Panc1 (cell line): ENCODE measurements around the gene COCH. TPM values are rescaled to one million over a fixed set of nuclear protein-coding genes. Genes with fewer than 3 reads are reported as not detected.

Source experiments
- ATAC-seq: fragments of 200-7000 bp; cut with Tn5 transposase; 2 replicates; pipeline ENCODE4 v1.9.1; 2020; ENCODE audit warnings: mild to moderate bottlenecking, moderate library complexity
- BruUV-seq: library from RNA; stranded (reverse); fragments of 400-500 nt; replicated peaks from 2 replicates; lab custom pipeline; 2021; lab: Mats Ljungman, UMichigan
- CTCF ChIA-PET: fragments of 300-600 bp; sonication (Branson Sonifier 250); formaldehyde crosslinking; loops from one replicate; lab custom pipeline; 2022; ENCODE audit warnings: antibody characterized with exemption; lab: Charles Lee
- POLR2A ChIA-PET: fragments of 300-600 bp; sonication (Branson Sonifier 250); formaldehyde crosslinking; loops from one replicate; lab custom pipeline; 2022; ENCODE audit warnings: antibody characterized with exemption; lab: Charles Lee
- DNase-seq: peaks from one replicate; pipeline ENCODE4 v3.0.0-alpha.2; 2010; ENCODE audit warnings: low read depth, low spot score
- H3K27ac ChIP-seq: 2 replicates; pipeline ENCODE4 v1.5.1; 2011; ENCODE audit warnings: mild to moderate bottlenecking, low read length, inconsistent platforms
- H3K27me3 ChIP-seq: fragments of 200-500 bp; sonication (Bioruptor generic); 2 replicates; pipeline ENCODE4 v1.6.0; 2014; ENCODE audit warnings: low read length, inconsistent platforms; ENCODE audit not compliant: control insufficient read depth, insufficient read depth
- H3K36me3 ChIP-seq: fragments of 200-500 bp; sonication (Bioruptor generic); 2 replicates; pipeline ENCODE4 v1.5.1; 2014; ENCODE audit warnings: inconsistent platforms, mild to moderate bottlenecking, low read length, moderate library complexity; ENCODE audit not compliant: control insufficient read depth, insufficient read depth
- H3K4me1 ChIP-seq: 2 replicates; pipeline ENCODE4 v1.5.1; 2011; ENCODE audit warnings: inconsistent platforms, mild to moderate bottlenecking, low read length, moderate library complexity; ENCODE audit not compliant: control insufficient read depth, insufficient read depth
- H3K4me3 ChIP-seq, 2 experiments: 2 replicates each; pipeline ENCODE4 v1.5.1; 2011 to 2012; ENCODE audit warnings: low read depth in 2 of 2, low read length in 2 of 2, mild to moderate bottlenecking in 2 of 2, inconsistent platforms in 1 of 2, moderate library complexity in 1 of 2
- H3K9me3 ChIP-seq: fragments of 200-500 bp; sonication (Bioruptor generic); 2 replicates; pipeline ENCODE4 v1.5.1; 2014; ENCODE audit warnings: low read depth, mild to moderate bottlenecking, inconsistent platforms, low read length, moderate library complexity; ENCODE audit not compliant: control insufficient read depth, insufficient read depth
- CTCF ChIP-seq: fragments of 450-650 bp; IDR thresholded peaks from 2 replicates; pipeline ENCODE4 v1.5.1; 2017; ENCODE audit warnings: mild to moderate bottlenecking
- POLR2AphosphoS5 ChIP-seq: IDR thresholded peaks from 2 replicates; pipeline ENCODE4 v1.6.1; 2012; ENCODE audit warnings: mild to moderate bottlenecking, low read depth, low read length, moderate library complexity
- REST ChIP-seq, 2 experiments: IDR thresholded peaks; 2 replicates each; pipeline ENCODE4 v1.6.1; 2011 to 2012; ENCODE audit warnings: low read depth in 2 of 2, control low read depth in 1 of 2, low read length in 1 of 2, mild to moderate bottlenecking in 1 of 2, moderate library complexity in 1 of 2; ENCODE audit not compliant: insufficient read depth in 1 of 2
- SIN3A ChIP-seq: IDR thresholded peaks from 2 replicates; pipeline ENCODE4 v1.6.1; 2012; ENCODE audit warnings: low read depth, mild to moderate bottlenecking, low read length, moderate library complexity, borderline replicate concordance; ENCODE audit not compliant: insufficient read depth
- TCF7L2 ChIP-seq: IDR thresholded peaks from 2 replicates; pipeline ENCODE4 v1.6.1; 2011; ENCODE audit warnings: mild to moderate bottlenecking, low read depth, low read length, inconsistent platforms
- in situ Hi-C: cut with HindIII; loops from 2 replicates; pipeline ENCODE4 v1.10.0; 2016; ENCODE audit warnings: low sequenced_read_pairs, low pct_unique_long_range_greater_than_20kb
- intact Hi-C: fragments of 100-400 bp; cut with micrococcal nuclease; formaldehyde crosslinking; loops from one replicate; pipeline ENCODE4 v1.10.0; 2022; ENCODE audit not compliant: unreplicated experiment
- total RNA-seq: library from RNA; stranded (reverse); gene quantifications from one replicate; pipeline ENCODE4 v1.2.1, GENCODE V29; 2021; ENCODE audit not compliant: unreplicated experiment

Gene COCH
- total RNA-seq, 1 experiment from 2014 or later = 1.3 TPM

GRCh38 chr14:30935445-30935844 is 61.1 kb downstream of the COCH start:
- intact Hi-C loops (no loop called here), in situ Hi-C loops (no loop called here)
- Histone ChIP-seq H3K4me1 (no peaks in the 10 kb centered on the region), H3K9me3 (no peaks in the 10 kb centered on the region), H3K27me3 (no peaks in the 10 kb centered on the region), H3K4me3 (no peak overlapping the region), H3K36me3 (peaks cover 17% of the 10 kb centered on the region; the same call in 1 of the 2 replicates), H3K27ac (no peak overlapping the region)
- DNase-seq = no peak
- no TSS peak for BruUV-seq
- ATAC-seq = no peak
- POLR2A ChIA-PET = no interaction called here
- CTCF ChIA-PET = no interaction called here
- TF ChIP-seq SIN3A (no peak), POLR2AphosphoS5 (no peak), REST (IDR thresholded peaks at IDR 0.05; ENCODE audit: insufficient read depth in 1 of 2, low read depth in 2 of 2, low read length in 1 of 2) (no peak), CTCF (no peak), TCF7L2 (no peak)

- DNase-seq (no peak), ATAC-seq (no peak)
- Histone ChIP-seq H3K4me1 (no peaks in the 10 kb centered on the region), H3K27me3 (no peaks in the 10 kb centered on the region), H3K27ac (no peak overlapping the region), H3K36me3 (peaks cover 15% of the 10 kb centered on the region; the same call in 1 of the 2 replicates), H3K4me3 (no peak overlapping the region), H3K9me3 (no peaks in the 10 kb centered on the region)
- in situ Hi-C loops = no loop called here
- CTCF ChIA-PET = no interaction called here
- no peak for TF ChIP-seq SIN3A
- TF ChIP-seq POLR2AphosphoS5 = no peak
- no peak for TF ChIP-seq REST (IDR thresholded peaks at IDR 0.05; ENCODE audit: insufficient read depth in 1 of 2, low read depth in 2 of 2, low read length in 1 of 2)
- TF ChIP-seq CTCF = no peak
- TF ChIP-seq TCF7L2 = no peak
- intact Hi-C loops = no loop called here
- POLR2A ChIA-PET = no interaction called here
- no TSS peak for BruUV-seq
Observed at GRCh38 chr14:30938617-30939016, 64.3 kb downstream of the COCH start.

Other genes starting within 250 kb of the COCH start
- 3.3 TPM for gene AP4S1, start 151.1 kb downstream of the COCH start, total RNA-seq
- gene STRN3, start 151.8 kb downstream of the COCH start, total RNA-seq = 29.2 TPM